ENCODE measurements around the gene XKR3.

Gene XKR3

DNA sequence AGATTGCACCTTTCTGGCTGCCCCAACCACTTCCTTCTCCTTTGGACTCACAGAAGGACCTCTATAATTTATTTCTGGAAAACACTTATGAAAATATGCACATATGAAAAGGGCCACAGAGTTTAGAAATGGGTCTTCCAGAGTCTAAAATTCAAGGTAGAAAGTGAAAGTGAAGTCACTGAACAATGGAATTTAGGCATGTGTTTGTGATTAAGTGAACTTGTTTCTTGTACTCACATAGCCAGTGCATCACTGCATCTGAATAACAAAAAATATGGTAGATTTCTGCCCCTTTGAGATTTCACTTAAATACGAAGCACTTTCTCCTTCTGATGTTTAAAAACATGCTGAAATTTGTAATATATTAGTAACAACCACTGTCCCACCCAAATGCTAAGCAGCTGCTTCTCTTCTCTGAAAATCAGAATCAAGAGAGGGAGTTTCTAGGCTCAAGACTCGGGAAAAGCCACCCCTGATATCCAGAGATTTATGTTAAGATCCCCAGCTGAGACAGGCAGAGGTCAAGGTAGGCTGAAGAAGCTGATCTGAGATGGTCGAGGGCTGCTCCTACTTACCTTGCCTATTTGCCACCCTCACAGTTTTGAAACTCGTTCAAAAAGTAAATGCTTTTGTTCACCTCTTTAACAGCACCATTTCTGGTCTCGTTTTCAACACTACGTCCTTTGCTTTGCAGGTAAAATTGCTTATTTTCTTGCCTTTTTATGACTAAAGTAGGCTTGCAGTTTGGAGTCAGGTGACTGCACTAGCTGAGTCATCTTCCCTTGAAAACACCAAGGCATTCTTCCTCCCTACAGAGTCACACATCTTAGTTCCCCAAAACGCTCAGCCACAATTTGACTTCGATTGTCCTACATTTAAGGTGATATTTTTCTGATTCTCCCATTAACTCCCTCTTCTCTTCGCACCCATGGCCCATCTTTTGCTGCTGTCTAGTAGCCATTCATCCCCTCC lies at the start of gene XKR3:
TSS of gene XKR3 (minus strand) at position 696 of the 972 bp plus-strand sequence. CDS start 17,338 bp downstream, outside the sequence.
- TF ChIP-seq, protein P1, sequence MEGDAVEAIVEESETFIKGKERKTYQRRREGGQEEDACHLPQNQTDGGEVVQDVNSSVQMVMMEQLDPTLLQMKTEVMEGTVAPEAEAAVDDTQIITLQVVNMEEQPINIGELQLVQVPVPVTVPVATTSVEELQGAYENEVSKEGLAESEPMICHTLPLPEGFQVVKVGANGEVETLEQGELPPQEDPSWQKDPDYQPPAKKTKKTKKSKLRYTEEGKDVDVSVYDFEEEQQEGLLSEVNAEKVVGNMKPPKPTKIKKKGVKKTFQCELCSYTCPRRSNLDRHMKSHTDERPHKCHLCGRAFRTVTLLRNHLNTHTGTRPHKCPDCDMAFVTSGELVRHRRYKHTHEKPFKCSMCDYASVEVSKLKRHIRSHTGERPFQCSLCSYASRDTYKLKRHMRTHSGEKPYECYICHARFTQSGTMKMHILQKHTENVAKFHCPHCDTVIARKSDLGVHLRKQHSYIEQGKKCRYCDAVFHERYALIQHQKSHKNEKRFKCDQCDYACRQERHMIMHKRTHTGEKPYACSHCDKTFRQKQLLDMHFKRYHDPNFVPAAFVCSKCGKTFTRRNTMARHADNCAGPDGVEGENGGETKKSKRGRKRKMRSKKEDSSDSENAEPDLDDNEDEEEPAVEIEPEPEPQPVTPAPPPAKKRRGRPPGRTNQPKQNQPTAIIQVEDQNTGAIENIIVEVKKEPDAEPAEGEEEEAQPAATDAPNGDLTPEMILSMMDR (IDR thresholded peaks at IDR 0.05), result no peak

DNA sequence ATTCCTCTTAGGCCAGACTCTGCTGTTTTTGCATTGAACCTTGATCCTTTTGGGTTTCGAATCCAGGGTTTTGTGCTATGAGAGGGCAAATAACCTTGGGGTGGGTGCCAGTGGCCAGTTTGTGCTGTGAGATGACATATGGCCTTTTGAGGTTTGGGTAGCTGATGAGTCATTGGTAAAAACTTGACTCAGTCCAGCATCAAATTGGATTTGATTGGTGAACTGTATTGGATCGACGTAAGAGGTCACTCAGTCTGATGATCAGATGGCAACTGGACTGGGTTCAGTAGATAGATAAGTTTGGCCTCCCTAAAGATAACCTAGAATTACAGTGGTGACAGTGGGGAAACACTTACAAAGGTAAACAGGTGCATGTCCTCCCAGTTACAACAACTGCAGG lies 41.0 kb upstream of the XKR3 start:
- TF ChIP-seq, protein P1 (IDR thresholded peaks at IDR 0.05), result no peak

- TF ChIP-seq, protein P1 (IDR thresholded peaks at IDR 0.05), result no peak
Measured at GRCh38 chr22:16854631-16855030, 29.4 kb upstream of the XKR3 start.

- TF ChIP-seq, protein P1 (IDR thresholded peaks at IDR 0.05), result no peak
Measured at GRCh38 chr22:16847271-16847670, 22.1 kb upstream of the XKR3 start.

- TF ChIP-seq, protein P1 (IDR thresholded peaks at IDR 0.05), result no peak
Measured at GRCh38 chr22:16845881-16846280, 20.7 kb upstream of the XKR3 start.

GRCh38 chr22:16845465-16845864 lies 20.3 kb upstream of the XKR3 start:
- TF ChIP-seq, protein P1 (IDR thresholded peaks at IDR 0.05), result no peak

- TF ChIP-seq, protein P1 (IDR thresholded peaks at IDR 0.05), result no peak
Measured at GRCh38 chr22:16844529-16844928, 19.3 kb upstream of the XKR3 start.
